Nephron progenitor cell (in vitro differentiated cells): Measurements from ENCODE around the gene HIGD2A.

Source experiments
- DNase-seq: peaks from one replicate; pipeline ENCODE4 v3.0.0; 2021
- H3K27ac Mint-ChIP-seq: 2 replicates; pipeline ENCODE4 v1.8.0; 2021; ENCODE audit warnings: mild to moderate bottlenecking, moderate library complexity, mixed read lengths
- H3K27me3 Mint-ChIP-seq: 2 replicates; pipeline ENCODE4 v1.8.0; 2021; ENCODE audit warnings: mild to moderate bottlenecking, low read depth, mixed read lengths; ENCODE audit not compliant: poor library complexity
- H3K36me3 Mint-ChIP-seq: 2 replicates; pipeline ENCODE4 v1.8.0; 2021; ENCODE audit warnings: low read depth, mixed read lengths
- H3K4me1 Mint-ChIP-seq: 2 replicates; pipeline ENCODE4 v1.8.0; 2021; ENCODE audit warnings: mixed read lengths
- H3K4me3 Mint-ChIP-seq: 2 replicates; pipeline ENCODE4 v1.8.0; 2021; ENCODE audit warnings: mild to moderate bottlenecking, moderate library complexity, mixed read lengths
- H3K9me3 Mint-ChIP-seq: 2 replicates; pipeline ENCODE4 v1.8.0; 2021; ENCODE audit warnings: mild to moderate bottlenecking, moderate library complexity, mixed read lengths
- TF ChIP-seq, protein P1 (sequence below): fragments of 200-600 bp; sonication (generic); IDR thresholded peaks from 2 replicates; pipeline ENCODE4 v1.5.0; 2021; ENCODE audit warnings: antibody characterized with exemption

Gene HIGD2A

DNA sequence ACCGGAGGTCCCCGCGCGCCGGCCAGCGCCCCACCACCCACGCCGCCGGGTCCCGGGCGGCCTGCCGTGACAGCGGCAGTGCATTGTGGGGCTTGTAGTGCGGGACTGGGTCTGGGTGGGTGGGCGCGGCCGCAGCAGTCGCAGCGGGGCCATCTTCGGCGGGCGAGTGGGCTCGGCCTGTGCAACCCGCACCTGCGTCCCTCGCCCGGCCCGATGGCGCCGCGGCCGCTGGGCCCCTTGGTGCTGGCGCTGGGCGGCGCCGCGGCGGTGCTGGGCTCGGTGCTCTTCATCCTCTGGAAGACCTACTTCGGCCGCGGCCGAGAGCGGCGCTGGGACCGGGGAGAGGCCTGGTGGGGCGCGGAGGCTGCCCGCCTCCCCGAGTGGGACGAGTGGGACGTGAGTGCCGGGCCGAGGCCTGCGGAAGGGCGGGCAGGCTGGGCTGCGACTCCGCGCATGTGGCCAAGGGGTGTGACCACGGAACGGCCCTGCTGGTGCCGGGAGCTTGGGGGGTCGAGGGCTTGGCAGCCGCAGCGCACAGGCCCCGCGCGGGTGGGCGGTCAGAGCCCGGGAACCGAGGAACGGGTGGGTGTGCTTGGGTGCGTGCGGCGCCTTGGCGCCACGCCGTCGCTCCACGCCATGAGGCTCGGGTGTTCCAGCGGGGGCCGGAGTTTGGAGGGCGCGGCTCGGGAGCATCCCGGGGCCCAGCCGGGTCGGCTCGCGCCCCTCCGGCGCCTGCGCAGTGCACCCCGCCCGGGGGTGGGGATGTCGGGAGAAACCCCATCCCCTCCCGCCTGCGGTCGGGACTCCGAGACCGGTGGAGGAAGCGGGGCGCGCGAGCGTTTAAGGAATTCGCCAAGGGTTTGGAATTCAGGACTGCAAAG lies 23.0 kb upstream of the HIGD2A start, which contains the start of gene ARL10:
ARL10 (plus strand) TSS at position 137 of the 881 bp plus-strand sequence; CDS start at position 214, 77 bp downstream.
- Mint-ChIP-seq H3K9me3 (no peaks in the 10 kb centered on the region), H3K4me1 (peaks cover 19% of the 10 kb centered on the region), H3K27me3 (peaks cover 58% of the 10 kb centered on the region), H3K36me3 (peaks cover 33% of the 10 kb centered on the region), H3K4me3 (peak within 1 kb of the TSS; percentile 79), H3K27ac (no peak within 1 kb of the TSS)
- DNase-seq, result peak; percentile 76
- TF ChIP-seq, protein P1, sequence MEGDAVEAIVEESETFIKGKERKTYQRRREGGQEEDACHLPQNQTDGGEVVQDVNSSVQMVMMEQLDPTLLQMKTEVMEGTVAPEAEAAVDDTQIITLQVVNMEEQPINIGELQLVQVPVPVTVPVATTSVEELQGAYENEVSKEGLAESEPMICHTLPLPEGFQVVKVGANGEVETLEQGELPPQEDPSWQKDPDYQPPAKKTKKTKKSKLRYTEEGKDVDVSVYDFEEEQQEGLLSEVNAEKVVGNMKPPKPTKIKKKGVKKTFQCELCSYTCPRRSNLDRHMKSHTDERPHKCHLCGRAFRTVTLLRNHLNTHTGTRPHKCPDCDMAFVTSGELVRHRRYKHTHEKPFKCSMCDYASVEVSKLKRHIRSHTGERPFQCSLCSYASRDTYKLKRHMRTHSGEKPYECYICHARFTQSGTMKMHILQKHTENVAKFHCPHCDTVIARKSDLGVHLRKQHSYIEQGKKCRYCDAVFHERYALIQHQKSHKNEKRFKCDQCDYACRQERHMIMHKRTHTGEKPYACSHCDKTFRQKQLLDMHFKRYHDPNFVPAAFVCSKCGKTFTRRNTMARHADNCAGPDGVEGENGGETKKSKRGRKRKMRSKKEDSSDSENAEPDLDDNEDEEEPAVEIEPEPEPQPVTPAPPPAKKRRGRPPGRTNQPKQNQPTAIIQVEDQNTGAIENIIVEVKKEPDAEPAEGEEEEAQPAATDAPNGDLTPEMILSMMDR, result no peak

DNA sequence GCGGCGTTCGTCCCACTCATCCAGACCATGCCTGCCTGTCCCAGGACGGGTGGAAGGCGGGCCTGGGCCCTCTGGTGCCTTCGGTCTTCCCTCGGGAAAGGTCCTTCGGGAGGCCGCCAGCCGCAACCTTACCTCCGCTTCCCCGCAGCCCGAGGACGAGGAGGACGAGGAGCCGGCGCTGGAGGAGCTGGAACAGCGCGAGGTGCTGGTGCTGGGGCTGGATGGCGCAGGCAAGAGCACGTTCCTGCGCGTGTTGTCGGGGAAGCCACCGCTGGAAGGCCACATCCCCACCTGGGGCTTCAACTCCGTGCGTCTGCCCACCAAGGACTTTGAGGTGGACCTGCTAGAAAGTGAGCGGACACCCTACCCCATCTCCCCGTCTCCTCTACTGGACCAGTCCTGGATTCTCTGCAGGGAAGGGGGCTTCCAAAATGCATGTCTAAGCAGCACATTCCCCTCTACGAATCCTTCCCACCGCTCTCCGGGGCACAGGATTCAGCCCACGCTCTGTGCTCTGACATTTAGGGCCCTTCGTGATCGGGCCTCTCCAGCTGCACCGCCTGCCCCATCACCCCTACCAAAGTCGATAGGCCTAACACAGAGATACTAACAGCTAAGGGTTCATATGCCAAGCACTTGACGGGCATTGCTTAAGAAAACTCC lies 22.2 kb upstream of the HIGD2A start:
- H3K27me3 Mint-ChIP-seq, result peaks cover 58% of the 10 kb centered on the region
- no peaks in the 10 kb centered on the region for H3K9me3 Mint-ChIP-seq
- TF ChIP-seq, protein P1, result no peak
- peaks cover 37% of the 10 kb centered on the region for H3K36me3 Mint-ChIP-seq
- H3K4me1 Mint-ChIP-seq, result peaks cover 19% of the 10 kb centered on the region
- no peak overlapping the region for H3K27ac Mint-ChIP-seq
- H3K4me3 Mint-ChIP-seq, result peak overlapping the region; percentile 79
- no peak for DNase-seq

DNA sequence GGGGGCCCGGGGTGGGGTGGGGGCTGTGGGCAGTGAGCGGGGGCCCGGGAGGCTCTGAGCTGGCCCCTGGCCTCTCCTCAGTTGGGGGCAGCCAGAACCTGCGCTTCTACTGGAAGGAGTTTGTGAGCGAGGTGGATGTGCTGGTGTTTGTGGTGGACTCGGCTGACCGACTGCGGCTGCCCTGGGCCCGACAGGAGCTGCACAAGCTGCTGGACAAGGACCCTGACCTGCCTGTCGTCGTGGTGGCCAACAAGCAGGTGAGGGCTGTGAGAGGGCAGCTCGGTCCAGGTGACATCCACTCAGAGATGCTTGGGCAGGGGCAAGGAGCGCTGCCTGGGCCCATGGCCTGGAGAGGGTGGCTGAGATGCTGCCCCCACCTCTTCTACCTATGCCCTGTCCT lies 19.8 kb upstream of the HIGD2A start:
- Mint-ChIP-seq H3K4me1 (peaks cover 14% of the 10 kb centered on the region), H3K4me3 (no peak overlapping the region), H3K9me3 (no peaks in the 10 kb centered on the region), H3K36me3 (peaks cover 37% of the 10 kb centered on the region), H3K27me3 (peaks cover 36% of the 10 kb centered on the region), H3K27ac (no peak overlapping the region)
- no peak for DNase-seq
- TF ChIP-seq, protein P1, result no peak

- TF ChIP-seq, protein P1, result no peak
- Mint-ChIP-seq H3K36me3 (peaks cover 37% of the 10 kb centered on the region), H3K27me3 (peaks cover 23% of the 10 kb centered on the region), H3K9me3 (no peaks in the 10 kb centered on the region), H3K4me1 (peaks cover 14% of the 10 kb centered on the region), H3K4me3 (no peak overlapping the region), H3K27ac (no peak overlapping the region)
- DNase-seq, result no peak
Measured at GRCh38 chr5:176369934-176370711, 18.4 kb upstream of the HIGD2A start.

- H3K4me3 Mint-ChIP-seq, result no peak overlapping the region
- no peak overlapping the region for H3K27ac Mint-ChIP-seq
- no peaks in the 10 kb centered on the region for H3K9me3 Mint-ChIP-seq
- peaks cover 14% of the 10 kb centered on the region for H3K27me3 Mint-ChIP-seq
- TF ChIP-seq, protein P1, result no peak
- peaks cover 42% of the 10 kb centered on the region for H3K36me3 Mint-ChIP-seq
- no peak for DNase-seq
- H3K4me1 Mint-ChIP-seq, result peaks cover 8% of the 10 kb centered on the region
Measured at GRCh38 chr5:176371621-176372539, 16.7 kb upstream of the HIGD2A start.
